Hepatocyte (in vitro differentiated cells): ENCODE data around the gene ZSCAN20. TPM values are rescaled to one million over a fixed set of nuclear protein-coding genes. Genes with fewer than 3 reads are reported as not detected.

Experiments used
- DNase-seq: peaks from one replicate; pipeline ENCODE4 v3.0.0-alpha.2; 2016; ENCODE audit warnings: low spot score
- H2AFZ ChIP-seq: fragments of 200-600 bp; sonication (generic); 2 replicates; pipeline ENCODE4 v1.6.0; 2016; ENCODE audit warnings: antibody characterized with exemption, mild to moderate bottlenecking
- H3K27ac ChIP-seq: fragments of 200-600 bp; sonication (generic); 2 replicates; pipeline ENCODE4 v1.5.1; 2016; ENCODE audit warnings: mild to moderate bottlenecking
- H3K27me3 ChIP-seq: fragments of 200-600 bp; sonication (generic); 2 replicates; pipeline ENCODE4 v1.6.1; 2016
- H3K36me3 ChIP-seq: fragments of 200-600 bp; sonication (generic); replicated peaks from 2 replicates; pipeline ENCODE4 v1.5.1; 2016; ENCODE audit warnings: low read depth; ENCODE audit not compliant: insufficient read depth
- H3K4me1 ChIP-seq: fragments of 200-600 bp; sonication (generic); 2 replicates; pipeline ENCODE4 v1.5.1; 2016; ENCODE audit warnings: mild to moderate bottlenecking, moderate library complexity; ENCODE audit not compliant: insufficient read depth
- H3K4me2 ChIP-seq: fragments of 200-600 bp; sonication (generic); 2 replicates; pipeline ENCODE4 v1.6.0; 2016
- H3K4me3 ChIP-seq: fragments of 200-600 bp; sonication (generic); 2 replicates; pipeline ENCODE4 v1.5.1; 2016; ENCODE audit warnings: mild to moderate bottlenecking
- H3K79me2 ChIP-seq: fragments of 200-600 bp; sonication (generic); 2 replicates; pipeline ENCODE4 v1.6.0; 2017; ENCODE audit warnings: mild to moderate bottlenecking
- H3K9me2 ChIP-seq: fragments of 200-600 bp; sonication (generic); replicated peaks from 2 replicates; pipeline ENCODE4 v1.6.0; 2017; ENCODE audit warnings: mild to moderate bottlenecking; ENCODE audit not compliant: insufficient read depth
- H3K9me3 ChIP-seq: fragments of 200-600 bp; sonication (generic); 2 replicates; pipeline ENCODE4 v1.5.1; 2016; ENCODE audit warnings: low read depth, mild to moderate bottlenecking
- H4K20me1 ChIP-seq: fragments of 200-600 bp; sonication (generic); 2 replicates; pipeline ENCODE4 v1.6.0; 2016; ENCODE audit warnings: mild to moderate bottlenecking; ENCODE audit not compliant: insufficient read depth, poor library complexity, severe bottlenecking
- EZH2 ChIP-seq: fragments of 200-600 bp; sonication (generic); IDR thresholded peaks from 2 replicates; pipeline ENCODE4 v1.6.1; 2016; ENCODE audit warnings: antibody characterized with exemption, mild to moderate bottlenecking, borderline replicate concordance
- EZH2phosphoT487 ChIP-seq: fragments of 200-600 bp; sonication (generic); IDR thresholded peaks from one replicate; pipeline ENCODE4 v1.6.1; 2018; ENCODE audit warnings: antibody characterized with exemption, mild to moderate bottlenecking, low read depth, moderate library complexity; ENCODE audit not compliant: unreplicated experiment, severe bottlenecking
- WGBS: methylation state at CpG from one replicate; pipeline ENCODE4 v1.1.6; 2016; ENCODE audit warnings: low lambda C conversion rate; ENCODE audit errors: missing lambda C conversion rate; 5-methylcytosine and 5-hydroxymethylcytosine counted together
- polyA plus RNA-seq: library from polyadenylated mRNA; unstranded; fragments of >200 nt; fragmentation: Nextera tagmentation; extraction: Ambion mirVana; gene quantifications from 2 replicates; pipeline ENCODE4 v1.2.1, GENCODE V29; 2016
- total RNA-seq: library from RNA; depleted of rRNA; stranded (reverse); fragments of >200 nt; gene quantifications from 2 replicates; pipeline ENCODE4 v1.2.3, GENCODE V29; 2014
- TF ChIP-seq, protein P1 (sequence below): fragments of 200-600 bp; sonication (generic); IDR thresholded peaks from 2 replicates; pipeline ENCODE4 v1.5.1; 2016; ENCODE audit warnings: antibody characterized with exemption, mild to moderate bottlenecking; ENCODE audit not compliant: poor library complexity

Gene ZSCAN20
- total and polyA plus RNA-seq, 2 experiments from 2014 or later, result 0.98 to 6.8 TPM

DNA sequence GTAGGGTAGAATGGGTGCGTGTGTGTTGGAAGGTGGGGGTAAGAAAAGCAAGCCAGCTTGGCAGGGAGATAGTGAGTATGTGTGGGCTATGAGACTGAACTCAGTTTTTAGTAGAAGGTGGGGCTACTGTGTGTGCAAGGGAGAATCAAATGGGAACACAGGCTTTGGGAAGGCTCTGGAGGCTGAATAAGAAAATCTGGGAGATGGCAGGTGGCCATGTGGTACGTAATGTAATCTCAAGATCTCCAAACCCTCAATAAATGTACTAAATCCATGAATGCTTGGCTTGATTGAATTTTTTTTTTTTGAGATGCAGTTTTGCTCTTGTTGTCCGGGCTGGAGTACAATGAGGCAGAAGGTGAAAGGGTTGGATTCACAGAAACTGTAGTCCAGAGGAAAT is 3.5 kb upstream of the ZSCAN20 start:
- WGBS, result 87% methylated on average over 3 of the region's 3 CpGs

DNA sequence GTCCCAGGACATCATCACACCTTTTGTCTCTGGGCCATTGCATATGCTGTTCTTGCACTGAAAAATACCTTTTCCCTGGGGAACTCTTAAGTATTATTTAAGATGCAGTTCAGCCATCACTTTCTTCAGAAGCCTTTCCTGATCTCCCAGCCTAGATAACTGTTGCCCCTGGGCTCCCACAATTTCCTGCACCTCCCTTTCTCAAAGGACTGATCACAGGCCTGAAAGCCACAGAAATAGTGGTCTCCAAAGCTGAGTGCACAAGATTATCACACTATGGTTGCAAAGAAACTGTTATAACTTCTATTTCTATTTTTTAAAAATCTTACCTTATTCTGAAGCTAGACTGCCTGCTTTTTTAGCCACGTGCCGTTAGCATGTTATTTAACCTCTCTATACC is 2.8 kb upstream of the ZSCAN20 start:
- Histone ChIP-seq H2AFZ (no peak overlapping the region), H3K4me2 (no peak overlapping the region), H3K36me3 (no peaks in the 10 kb centered on the region), H3K79me2 (peaks cover 11% of the 10 kb centered on the region), H3K27ac (no peak overlapping the region), H3K4me3 (no peak overlapping the region), H3K4me1 (peaks cover 6% of the 10 kb centered on the region), H3K9me3 (no peaks in the 10 kb centered on the region), H3K27me3 (no peaks in the 10 kb centered on the region), H3K9me2 (no peaks in the 10 kb centered on the region), H4K20me1 (no peaks in the 10 kb centered on the region)
- 99% methylated on average over 2 of the region's 2 CpGs for WGBS
- TF ChIP-seq, protein P1, sequence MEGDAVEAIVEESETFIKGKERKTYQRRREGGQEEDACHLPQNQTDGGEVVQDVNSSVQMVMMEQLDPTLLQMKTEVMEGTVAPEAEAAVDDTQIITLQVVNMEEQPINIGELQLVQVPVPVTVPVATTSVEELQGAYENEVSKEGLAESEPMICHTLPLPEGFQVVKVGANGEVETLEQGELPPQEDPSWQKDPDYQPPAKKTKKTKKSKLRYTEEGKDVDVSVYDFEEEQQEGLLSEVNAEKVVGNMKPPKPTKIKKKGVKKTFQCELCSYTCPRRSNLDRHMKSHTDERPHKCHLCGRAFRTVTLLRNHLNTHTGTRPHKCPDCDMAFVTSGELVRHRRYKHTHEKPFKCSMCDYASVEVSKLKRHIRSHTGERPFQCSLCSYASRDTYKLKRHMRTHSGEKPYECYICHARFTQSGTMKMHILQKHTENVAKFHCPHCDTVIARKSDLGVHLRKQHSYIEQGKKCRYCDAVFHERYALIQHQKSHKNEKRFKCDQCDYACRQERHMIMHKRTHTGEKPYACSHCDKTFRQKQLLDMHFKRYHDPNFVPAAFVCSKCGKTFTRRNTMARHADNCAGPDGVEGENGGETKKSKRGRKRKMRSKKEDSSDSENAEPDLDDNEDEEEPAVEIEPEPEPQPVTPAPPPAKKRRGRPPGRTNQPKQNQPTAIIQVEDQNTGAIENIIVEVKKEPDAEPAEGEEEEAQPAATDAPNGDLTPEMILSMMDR, result no peak
- no peak for TF ChIP-seq EZH2phosphoT487
- no peak for TF ChIP-seq EZH2
- DNase-seq, result no peak

More for the DNA sequence above, 3.5 kb upstream of the ZSCAN20 start:
- Histone ChIP-seq H2AFZ (no peak overlapping the region), H3K9me2 (no peaks in the 10 kb centered on the region), H3K4me2 (no peak overlapping the region), H3K4me3 (no peak overlapping the region), H3K27ac (no peak overlapping the region), H3K79me2 (peaks cover 11% of the 10 kb centered on the region), H3K4me1 (peaks cover 6% of the 10 kb centered on the region), H3K36me3 (no peaks in the 10 kb centered on the region), H4K20me1 (no peaks in the 10 kb centered on the region), H3K9me3 (no peaks in the 10 kb centered on the region), H3K27me3 (no peaks in the 10 kb centered on the region)
- TF ChIP-seq EZH2phosphoT487 (no peak), EZH2 (no peak)
- TF ChIP-seq, protein P1, result no peak
- no peak for DNase-seq

- Histone ChIP-seq H3K27ac (no peak overlapping the region), H3K36me3 (no peaks in the 10 kb centered on the region), H3K4me3 (no peak overlapping the region), H3K9me3 (no peaks in the 10 kb centered on the region), H4K20me1 (no peaks in the 10 kb centered on the region), H2AFZ (no peak overlapping the region), H3K79me2 (peaks cover 11% of the 10 kb centered on the region), H3K4me2 (no peak overlapping the region), H3K4me1 (peaks cover 6% of the 10 kb centered on the region), H3K9me2 (no peaks in the 10 kb centered on the region), H3K27me3 (no peaks in the 10 kb centered on the region)
- TF ChIP-seq, protein P1, result peak; percentile 86
- no peak for TF ChIP-seq EZH2
- no peak for TF ChIP-seq EZH2phosphoT487
- peak; percentile 90 for DNase-seq
- 13% methylated on average over 11 of the region's 11 CpGs for WGBS
These were observed 1.9 kb upstream of the ZSCAN20 start for GRCh38 chr1:33470495-33471012.

DNA sequence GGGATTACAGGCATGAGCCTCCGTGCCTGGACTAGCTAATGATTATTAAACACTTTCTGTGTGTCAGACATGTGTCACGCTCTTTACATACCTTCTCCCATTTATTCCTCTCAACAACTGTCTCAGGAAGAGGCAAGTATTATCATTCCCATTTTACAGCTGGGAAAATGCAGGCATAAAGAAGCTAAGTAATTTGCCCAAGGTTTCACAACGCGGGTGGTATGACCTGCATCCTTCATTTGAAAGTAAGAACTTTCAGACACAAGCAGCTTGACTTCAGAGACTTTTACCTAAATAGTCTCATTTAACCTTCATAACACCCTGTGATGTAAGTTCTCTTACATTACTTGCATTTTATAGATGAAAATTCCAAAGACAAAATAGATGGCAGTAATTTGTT is 1.0 kb upstream of the ZSCAN20 start:
- Histone ChIP-seq H2AFZ (no peak overlapping the region), H3K9me2 (no peaks in the 10 kb centered on the region), H4K20me1 (no peaks in the 10 kb centered on the region), H3K4me1 (peaks cover 6% of the 10 kb centered on the region), H3K27ac (no peak overlapping the region), H3K79me2 (peaks cover 11% of the 10 kb centered on the region), H3K36me3 (no peaks in the 10 kb centered on the region), H3K4me2 (no peak overlapping the region), H3K9me3 (no peaks in the 10 kb centered on the region), H3K27me3 (no peaks in the 10 kb centered on the region), H3K4me3 (no peak overlapping the region)
- WGBS, result 94% methylated on average over 4 of the region's 4 CpGs
- no peak for DNase-seq
- TF ChIP-seq EZH2phosphoT487, result no peak
